ENCODE measurements around the gene ZFAND6. TPM values are rescaled to one million over a fixed set of nuclear protein-coding genes. Genes with fewer than 3 reads are reported as not detected.
"Not testable (repeated sequence)": the region's sequence is repeated elsewhere in the genome, so short reads cannot be mapped to it uniquely, and the experiment has no call there.

ZFAND6 gene
- total RNA-seq, 2 donors from 2014 or later: 45.4 to 62.9 TPM

DNA sequence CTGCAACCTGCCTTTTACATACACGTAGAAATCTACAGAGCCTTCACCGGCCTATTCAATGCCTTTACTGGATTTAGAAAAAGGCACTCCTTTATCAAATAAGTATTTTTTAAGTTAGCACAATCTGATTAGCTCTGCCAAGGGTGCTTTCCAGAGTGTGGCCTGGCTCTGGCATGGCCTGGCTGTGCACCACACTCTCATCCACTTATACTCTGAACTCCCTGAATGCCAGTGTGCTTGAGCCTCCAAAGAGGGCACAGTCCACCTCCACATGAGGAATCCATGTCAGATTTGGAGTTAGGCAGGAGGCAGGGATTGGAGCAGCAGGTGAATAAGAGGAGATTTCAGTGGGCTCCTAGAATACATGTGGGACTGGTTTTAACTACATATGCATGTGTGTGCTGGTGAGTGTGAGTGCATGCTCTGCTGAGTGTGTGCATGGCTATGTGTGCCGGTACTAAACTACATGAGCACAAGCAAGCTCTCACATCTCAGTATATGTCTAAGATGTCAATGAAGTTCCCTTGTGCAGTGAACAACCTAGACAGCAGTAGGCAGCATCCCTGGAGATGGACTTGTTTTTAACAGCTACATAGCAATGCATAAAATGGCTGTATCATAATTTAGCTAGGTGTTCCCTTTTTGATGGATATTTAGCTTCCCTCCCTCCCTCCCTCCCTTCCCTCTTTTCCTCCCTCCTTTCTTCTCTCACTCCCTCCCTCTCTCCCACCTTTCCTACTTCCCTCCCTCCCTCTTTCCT is 17.8 kb upstream of the ZFAND6 start:
- intact Hi-C loops (cut with DNase I): no loop called here
- no peak for DNase-seq (ENCODE audit: low spot score)

- no peak for DNase-seq (ENCODE audit: low spot score)
- intact Hi-C loops (cut with DNase I): no loop called here
Measured at GRCh38 chr15:80042568-80042967, 16.9 kb upstream of the ZFAND6 start.

GRCh38 chr15:80045219-80045618 is 14.3 kb upstream of the ZFAND6 start:
- intact Hi-C loops (cut with DNase I); DNase-seq (ENCODE audit: low spot score): not testable (repeated sequence)

DNA sequence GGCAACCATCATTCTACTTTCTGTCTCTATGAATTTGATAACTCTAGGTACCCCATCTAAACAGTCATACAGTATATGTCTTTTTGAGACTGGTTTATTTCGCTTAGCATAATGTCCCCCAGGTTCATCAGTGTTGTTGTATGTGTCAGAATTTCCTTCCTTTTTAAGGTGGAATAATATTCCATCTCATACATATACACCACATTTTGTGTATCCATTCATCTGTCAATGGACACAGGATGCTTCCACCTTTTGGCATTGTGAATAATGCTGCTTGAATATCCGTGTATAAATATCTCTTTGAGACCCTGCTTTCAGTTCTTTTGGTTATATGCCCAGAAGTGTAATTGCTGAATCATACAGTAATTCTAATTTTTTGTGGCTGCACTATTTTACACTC is 10.4 kb upstream of the ZFAND6 start:
- DNase-seq (ENCODE audit: low spot score): no peak
- intact Hi-C loops (cut with DNase I): no loop called here

DNA sequence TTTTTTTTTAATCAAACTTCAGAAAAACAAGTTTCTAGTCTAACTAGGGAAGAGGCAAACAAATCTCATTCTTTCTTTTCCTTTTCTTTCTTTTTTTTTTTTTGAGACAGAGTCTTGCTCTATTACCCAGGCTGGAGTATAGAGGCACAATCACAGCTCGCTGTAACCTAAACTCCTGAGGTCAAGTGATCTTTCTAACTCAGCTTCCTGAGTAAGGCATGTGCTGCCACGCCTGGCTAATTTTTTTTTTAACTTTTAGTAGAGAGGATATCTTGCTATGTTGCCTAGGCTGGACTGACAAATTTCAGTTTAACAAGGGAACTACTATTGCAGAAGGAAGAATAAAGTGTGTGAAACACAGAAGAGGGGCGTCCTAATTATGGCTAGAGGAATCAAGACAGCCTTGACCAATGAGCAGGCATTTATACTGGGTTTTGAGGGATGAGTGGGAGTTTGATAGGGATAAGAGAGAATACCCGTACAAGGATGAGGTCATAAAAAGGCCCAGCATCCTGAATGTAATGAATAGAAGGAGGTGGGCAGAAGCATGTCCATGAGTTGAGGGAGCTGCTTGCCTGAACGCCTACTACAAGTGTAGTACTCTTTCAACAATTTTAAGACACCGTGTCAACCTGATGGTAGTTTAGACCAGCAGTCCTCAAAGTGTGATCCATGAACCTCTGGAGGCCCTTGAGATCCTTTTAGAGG is 6.7 kb upstream of the ZFAND6 start:
- intact Hi-C loops (cut with DNase I): loop anchor here in 1 of 2 donors (10.0 kb wide), 1 partner anchor 102 kb away; the partner anchor contains the start of gene FAH
- DNase-seq (ENCODE audit: low spot score): no peak

GRCh38 chr15:80055933-80056332 is 3.5 kb upstream of the ZFAND6 start:
- DNase-seq (ENCODE audit: low spot score): no peak
- intact Hi-C loops (cut with DNase I): loop anchor here in 1 of 2 donors (10.0 kb wide), 1 partner anchor 99 kb away; the partner anchor contains the start of gene FAH

DNA sequence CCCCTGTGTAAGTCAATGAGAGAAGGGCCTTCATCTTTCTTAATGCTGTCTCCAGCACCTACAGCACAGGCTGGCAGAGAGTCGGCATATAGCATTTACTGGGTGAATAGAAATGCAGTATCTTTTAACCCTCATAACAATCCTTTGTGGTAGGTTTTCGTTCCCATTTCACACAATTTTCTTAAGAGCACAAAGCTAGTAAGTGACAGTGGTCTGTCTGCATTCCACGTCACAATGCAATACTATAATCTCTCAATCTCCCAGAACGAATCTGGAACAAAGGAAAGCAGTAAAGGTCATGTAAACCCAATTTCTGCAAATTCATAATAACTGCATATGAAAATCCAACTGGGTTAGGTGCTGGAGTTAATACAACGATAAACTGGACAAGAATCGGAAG is 1.4 kb upstream of the ZFAND6 start:
- intact Hi-C loops (cut with DNase I): loop anchor here in 1 of 2 donors (10.0 kb wide), 1 partner anchor 97 kb away; the partner anchor contains the start of gene FAH

GRCh38 chr15:80059786-80060355 is 395 bp downstream of the ZFAND6 start:
- DNase-seq (ENCODE audit: low spot score): no peak
- intact Hi-C loops (cut with DNase I): loop anchor here in 1 of 2 donors (10.0 kb wide), 1 partner anchor 95 kb away; the partner anchor contains the start of gene FAH

More for the DNA sequence above, 1.4 kb upstream of the ZFAND6 start:
- DNase-seq (ENCODE audit: low spot score): no peak

DNA sequence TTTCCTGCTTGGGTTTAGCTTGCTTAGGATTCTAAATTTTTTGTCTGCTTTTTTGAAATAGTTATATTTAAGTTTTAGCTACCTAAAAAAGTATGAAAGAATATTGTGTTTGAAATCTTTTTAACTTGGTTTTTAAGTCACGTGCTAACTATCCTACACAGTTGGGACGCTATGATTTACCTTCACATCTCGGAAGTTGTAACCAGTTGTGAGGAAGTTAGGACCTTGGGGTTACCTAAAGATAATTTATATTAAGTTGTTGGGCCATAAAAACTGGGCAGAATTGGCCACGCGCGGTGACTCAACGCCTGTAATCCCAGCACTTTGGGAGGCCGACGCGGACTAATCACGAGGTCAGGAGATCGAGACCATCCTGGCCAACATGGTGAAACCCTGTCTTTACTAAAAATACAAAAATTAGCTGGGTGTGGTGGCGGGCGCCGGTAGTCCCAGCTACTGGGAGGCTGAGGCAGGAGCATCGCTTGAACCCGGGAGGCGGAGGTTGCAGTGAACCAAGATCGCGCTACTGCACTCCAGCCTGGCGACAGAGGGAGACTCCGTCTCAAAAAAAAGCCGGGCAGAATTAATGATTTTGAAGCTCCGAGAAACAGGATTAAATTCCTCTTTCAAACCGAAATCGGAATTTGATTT is 1.0 kb downstream of the ZFAND6 start:
- intact Hi-C loops (cut with DNase I): no loop called here
- DNase-seq (ENCODE audit: low spot score): peak; percentile 87

DNA sequence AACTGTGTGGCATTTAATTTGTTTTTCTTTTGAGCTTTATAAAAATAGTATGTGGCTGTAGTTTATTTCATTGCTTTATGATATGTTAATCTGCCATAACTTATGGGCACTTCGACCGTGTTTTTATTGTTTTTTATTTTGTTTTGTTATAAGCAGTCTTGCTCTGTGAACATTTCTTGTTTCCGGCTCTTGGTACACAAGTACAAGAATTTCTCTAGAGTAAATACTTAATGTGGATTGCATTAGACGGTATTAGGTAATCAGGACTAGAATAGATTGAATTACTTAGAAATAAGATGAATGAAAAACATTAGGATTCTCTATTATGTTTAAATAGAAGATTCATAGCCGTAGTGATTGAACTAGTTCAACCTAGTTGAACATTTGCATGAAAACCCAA is 2.1 kb downstream of the ZFAND6 start:
- DNase-seq (ENCODE audit: low spot score): no peak
- intact Hi-C loops (cut with DNase I): no loop called here

GRCh38 chr15:80066912-80067311 is 7.4 kb downstream of the ZFAND6 start:
- intact Hi-C loops (cut with DNase I): no loop called here

GRCh38 chr15:80068578-80068977 is 9.1 kb downstream of the ZFAND6 start:
- intact Hi-C loops (cut with DNase I): no loop called here
- no peak for DNase-seq (ENCODE audit: low spot score)

More at GRCh38 chr15:80066912-80067311, 7.4 kb downstream of the ZFAND6 start:
- DNase-seq (ENCODE audit: low spot score): no peak

DNA sequence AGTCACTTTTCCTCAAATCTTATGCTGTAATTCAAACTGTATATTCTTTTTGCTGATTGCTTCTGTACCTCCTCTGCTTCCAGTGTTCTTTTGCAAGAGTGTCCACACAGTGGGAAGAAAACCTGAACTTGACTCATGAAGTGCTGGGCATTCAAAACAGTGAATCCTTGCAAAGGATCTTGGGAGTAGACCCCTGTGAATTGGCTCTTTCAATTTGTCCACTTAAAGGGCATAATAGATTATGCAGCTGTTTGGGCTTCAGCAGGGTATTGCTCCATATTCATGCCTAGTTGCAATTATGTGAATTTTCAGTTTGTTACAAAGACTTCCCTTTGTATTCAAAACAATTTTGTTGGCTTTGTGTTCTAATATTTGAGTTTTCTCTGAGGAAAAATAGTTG is 11.4 kb downstream of the ZFAND6 start:
- DNase-seq (ENCODE audit: low spot score): no peak
- intact Hi-C loops (cut with DNase I): no loop called here

DNA sequence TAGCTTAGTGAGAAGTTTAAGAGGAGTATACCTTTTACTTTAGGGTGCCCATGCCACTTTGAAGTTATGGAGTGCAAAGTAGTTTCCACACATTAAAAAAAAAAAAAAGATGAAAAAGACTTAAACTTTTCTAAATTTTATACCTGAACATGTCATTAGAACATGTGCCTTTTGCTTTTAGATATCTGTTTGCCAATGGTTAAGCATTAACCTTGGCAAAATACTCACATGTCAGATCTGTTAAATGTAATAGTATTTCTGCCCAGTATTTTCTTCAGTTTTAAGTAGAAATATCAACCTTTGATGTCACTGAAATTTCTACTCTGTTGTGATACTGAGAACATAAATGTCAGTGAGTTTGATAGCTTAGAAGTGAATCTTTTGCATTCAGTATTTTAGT is 12.2 kb downstream of the ZFAND6 start:
- no peak for DNase-seq (ENCODE audit: low spot score)
- intact Hi-C loops (cut with DNase I): no loop called here

GRCh38 chr15:80072285-80072994 is 13.0 kb downstream of the ZFAND6 start:
- no peak for DNase-seq (ENCODE audit: low spot score)
- intact Hi-C loops (cut with DNase I): no loop called here

GRCh38 chr15:80073197-80073596 is 13.7 kb downstream of the ZFAND6 start:
- no peak for DNase-seq (ENCODE audit: low spot score)

DNA sequence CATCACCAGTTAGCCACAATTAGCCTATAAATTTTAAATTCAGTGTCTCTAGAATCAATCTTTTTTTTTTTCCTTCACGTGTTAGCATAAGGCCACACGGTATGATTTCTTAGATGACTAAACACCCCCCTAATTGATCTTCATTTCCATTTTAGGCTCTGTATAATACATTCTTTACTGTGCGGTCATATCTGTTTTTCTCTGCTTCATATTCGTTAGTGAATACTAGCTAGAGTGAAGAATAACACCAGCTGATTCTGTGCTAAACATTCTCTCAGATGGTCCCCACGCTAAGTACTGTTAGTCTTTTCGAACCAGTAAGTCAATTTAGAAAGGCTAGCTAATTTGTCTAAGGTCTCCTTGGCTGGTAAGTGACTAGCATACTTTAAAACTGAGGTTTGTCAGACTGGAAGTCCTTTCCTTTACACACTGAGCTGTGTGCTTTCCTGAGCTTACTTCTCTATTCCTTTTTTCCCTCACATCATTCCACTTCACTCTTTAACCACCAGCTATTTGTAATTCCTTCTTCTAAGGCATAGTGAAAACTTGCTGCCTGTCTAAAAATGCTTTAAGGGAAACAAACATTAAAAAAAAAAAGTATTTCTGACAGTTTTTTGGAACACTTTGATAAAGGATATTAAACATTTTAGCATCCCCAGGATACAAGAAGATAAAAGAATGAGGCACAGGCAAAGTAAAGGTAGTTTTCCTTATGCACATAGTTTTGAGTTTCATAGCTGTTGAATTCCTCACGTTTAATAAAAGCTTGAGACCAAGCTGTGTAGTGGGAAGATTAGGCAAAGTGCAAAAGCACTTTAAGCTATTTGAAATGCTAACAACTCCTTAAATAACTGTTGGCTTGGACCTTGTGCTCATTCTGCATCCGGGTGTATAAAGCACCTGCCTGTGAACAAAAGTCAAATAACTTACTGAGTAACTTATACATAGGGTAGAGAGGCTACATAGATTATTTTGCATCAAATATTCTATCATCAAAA is 17.1 kb downstream of the ZFAND6 start:
- intact Hi-C loops (cut with DNase I): no loop called here
- no peak for DNase-seq (ENCODE audit: low spot score)

More at GRCh38 chr15:80073197-80073596, 13.7 kb downstream of the ZFAND6 start:
- intact Hi-C loops (cut with DNase I): no loop called here

- intact Hi-C loops (cut with DNase I): no loop called here
Measured at GRCh38 chr15:80081390-80081789, 21.9 kb downstream of the ZFAND6 start.

More at GRCh38 chr15:80081390-80081789, 21.9 kb downstream of the ZFAND6 start:
- no peak for DNase-seq (ENCODE audit: low spot score)

Measured in posterior vena cava (tissue), 2 donors.